OCI-LY1 (cell line): ENCODE measurements around the gene TMCO5A.

Experiments
- H2AFZ ChIP-seq: fragments of 200-600 bp; sonication (generic), shearing (Covaris generic); 2 replicates; pipeline ENCODE4 v1.6.0; 2014; ENCODE audit warnings: antibody characterized with exemption, mild to moderate bottlenecking, low read length
- H3F3A ChIP-seq: fragments of 200-600 bp; sonication (generic), shearing (Covaris generic); 2 replicates; pipeline ENCODE4 v1.6.0; 2014; ENCODE audit warnings: mild to moderate bottlenecking, antibody characterized with exemption, low read length, moderate library complexity; ENCODE audit not compliant: insufficient read depth
- H3K27ac ChIP-seq: fragments of 200-600 bp; sonication (generic); 2 replicates; pipeline ENCODE4 v1.5.1; 2014; ENCODE audit warnings: low read length, mixed run types, mild to moderate bottlenecking, low read depth; ENCODE audit not compliant: poor library complexity, severe bottlenecking
- H3K27me3 ChIP-seq: fragments of 200-600 bp; sonication (generic); 2 replicates; pipeline ENCODE4 v1.6.0; 2014; ENCODE audit warnings: antibody characterized with exemption, mild to moderate bottlenecking, low read length, moderate library complexity; ENCODE audit not compliant: insufficient read depth
- H3K36me3 ChIP-seq: fragments of 200-600 bp; sonication (generic); 2 replicates; pipeline ENCODE4 v1.6.1; 2014; ENCODE audit warnings: mild to moderate bottlenecking, antibody characterized with exemption, low read length, moderate library complexity, mixed read lengths; ENCODE audit not compliant: insufficient read depth
- H3K4me1 ChIP-seq: fragments of 200-600 bp; sonication (generic); 2 replicates; pipeline ENCODE4 v1.5.1; 2014; ENCODE audit warnings: mild to moderate bottlenecking, low read length, moderate library complexity; ENCODE audit not compliant: insufficient read depth, severe bottlenecking
- H3K4me2 ChIP-seq: fragments of 200-600 bp; sonication (generic), shearing (Covaris generic); 2 replicates; pipeline ENCODE4 v1.6.1; 2014; ENCODE audit warnings: low read length
- H3K4me3 ChIP-seq: fragments of 200-600 bp; sonication (generic); 2 replicates; pipeline ENCODE4 v1.5.1; 2014; ENCODE audit warnings: low read length, low read depth, mild to moderate bottlenecking, mixed read lengths; ENCODE audit not compliant: poor library complexity, severe bottlenecking
- H3K79me2 ChIP-seq: fragments of 200-600 bp; shearing (Covaris generic); 2 replicates; pipeline ENCODE4 v1.6.1; 2016; ENCODE audit warnings: mixed run types, low read length, mixed read lengths; ENCODE audit not compliant: insufficient read depth
- H3K9ac ChIP-seq: fragments of 200-600 bp; sonication (generic), shearing (Covaris generic); 2 replicates; pipeline ENCODE4 v1.6.1; 2014; ENCODE audit warnings: mild to moderate bottlenecking, low read length, mixed read lengths
- H3K9me2 ChIP-seq: fragments of 200-600 bp; sonication (generic), shearing (Covaris generic); 2 replicates; pipeline ENCODE4 v1.6.1; 2014; ENCODE audit warnings: low read depth, mild to moderate bottlenecking, low read length, mixed read lengths
- H3K9me3 ChIP-seq: fragments of 200-600 bp; shearing (Covaris generic); 2 replicates; pipeline ENCODE4 v1.6.1; 2014; ENCODE audit warnings: low read length, mixed read lengths
- H4K20me1 ChIP-seq: fragments of 200-600 bp; sonication (generic), shearing (Covaris generic); 2 replicates; pipeline ENCODE4 v1.6.0; 2016; ENCODE audit warnings: mild to moderate bottlenecking, low read length; ENCODE audit not compliant: insufficient read depth
- EZH2 ChIP-seq: fragments of 200-600 bp; sonication (generic), shearing (Covaris generic); IDR thresholded peaks from 2 replicates; pipeline ENCODE4 v1.8.0; 2017; ENCODE audit warnings: borderline replicate concordance, mixed run types, mild to moderate bottlenecking, antibody characterized with exemption, low read length, moderate library complexity, mixed read lengths
- TF ChIP-seq, protein P1 (sequence below): fragments of 200-600 bp; sonication (generic), shearing (Covaris generic); IDR thresholded peaks from 2 replicates; pipeline ENCODE4 v1.5.1; 2017; ENCODE audit warnings: mild to moderate bottlenecking, antibody characterized with exemption, low read length, moderate library complexity, mixed read lengths

TMCO5A gene

DNA sequence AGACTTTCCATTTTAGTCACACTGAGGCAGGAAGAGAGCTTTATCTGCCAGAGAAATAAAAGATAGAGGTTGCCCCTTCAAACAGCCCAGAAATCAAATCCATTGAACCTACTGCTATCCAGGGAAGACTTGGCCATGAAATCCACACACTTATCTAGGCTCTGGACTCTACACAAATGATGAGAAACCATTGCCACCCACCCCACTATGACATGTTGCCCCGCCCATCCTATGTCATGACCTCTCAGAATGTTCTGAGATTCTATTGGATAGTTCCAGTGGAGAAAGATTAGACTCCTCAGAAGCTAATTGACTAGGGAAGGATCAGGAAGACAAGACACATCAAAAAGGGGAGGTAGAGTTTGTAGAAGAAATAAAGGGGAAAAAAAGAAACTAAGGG, at the start of gene TMCO5A:
Gene TMCO5A, plus strand, starts transcription at position 301 of the 400 bp plus-strand sequence. CDS start 1,684 bp downstream, outside the sequence.
- H3K36me3 ChIP-seq, result no peaks in the 10 kb centered on the region
- no peak within 1 kb of the TSS for H2AFZ ChIP-seq
- H3K79me2 ChIP-seq, result no peaks in the 10 kb centered on the region
- H3K9ac ChIP-seq, result no peak within 1 kb of the TSS
- no peaks in the 10 kb centered on the region for H3K9me2 ChIP-seq
- no peaks in the 10 kb centered on the region for H4K20me1 ChIP-seq
- H3K4me1 ChIP-seq, result no peaks in the 10 kb centered on the region
- no peak within 1 kb of the TSS for H3K4me2 ChIP-seq
- H3F3A ChIP-seq, result no peaks in the 10 kb centered on the region
- H3K4me3 ChIP-seq, result no peak within 1 kb of the TSS
- no peak within 1 kb of the TSS for H3K27ac ChIP-seq
- TF ChIP-seq, protein P1, sequence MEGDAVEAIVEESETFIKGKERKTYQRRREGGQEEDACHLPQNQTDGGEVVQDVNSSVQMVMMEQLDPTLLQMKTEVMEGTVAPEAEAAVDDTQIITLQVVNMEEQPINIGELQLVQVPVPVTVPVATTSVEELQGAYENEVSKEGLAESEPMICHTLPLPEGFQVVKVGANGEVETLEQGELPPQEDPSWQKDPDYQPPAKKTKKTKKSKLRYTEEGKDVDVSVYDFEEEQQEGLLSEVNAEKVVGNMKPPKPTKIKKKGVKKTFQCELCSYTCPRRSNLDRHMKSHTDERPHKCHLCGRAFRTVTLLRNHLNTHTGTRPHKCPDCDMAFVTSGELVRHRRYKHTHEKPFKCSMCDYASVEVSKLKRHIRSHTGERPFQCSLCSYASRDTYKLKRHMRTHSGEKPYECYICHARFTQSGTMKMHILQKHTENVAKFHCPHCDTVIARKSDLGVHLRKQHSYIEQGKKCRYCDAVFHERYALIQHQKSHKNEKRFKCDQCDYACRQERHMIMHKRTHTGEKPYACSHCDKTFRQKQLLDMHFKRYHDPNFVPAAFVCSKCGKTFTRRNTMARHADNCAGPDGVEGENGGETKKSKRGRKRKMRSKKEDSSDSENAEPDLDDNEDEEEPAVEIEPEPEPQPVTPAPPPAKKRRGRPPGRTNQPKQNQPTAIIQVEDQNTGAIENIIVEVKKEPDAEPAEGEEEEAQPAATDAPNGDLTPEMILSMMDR, result no peak
- TF ChIP-seq EZH2, result no peak
- no peaks in the 10 kb centered on the region for H3K27me3 ChIP-seq
- H3K9me3 ChIP-seq, result no peaks in the 10 kb centered on the region

DNA sequence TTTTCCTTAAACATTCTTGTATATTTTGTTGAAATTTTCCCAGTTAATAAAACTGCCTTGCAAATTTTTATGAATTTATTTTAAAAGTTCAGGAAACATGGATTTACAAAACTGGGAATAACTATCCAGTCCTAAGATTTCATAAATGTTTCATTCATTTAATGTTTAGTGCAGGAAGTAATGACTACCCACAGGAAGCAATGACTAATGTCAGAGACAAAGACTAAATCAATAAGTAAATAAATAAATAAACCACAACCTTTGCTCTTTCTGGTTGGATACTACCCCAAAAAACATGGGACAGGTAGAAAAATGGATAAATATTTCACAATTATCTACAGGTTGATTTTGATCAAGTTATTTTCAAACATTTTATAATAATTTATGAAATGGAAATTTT, 48.8 kb upstream of the TMCO5A start:
- Histone ChIP-seq H3K4me3 (no peak overlapping the region), H3K4me2 (no peak overlapping the region), H2AFZ (no peak overlapping the region), H3K9me2 (no peaks in the 10 kb centered on the region), H4K20me1 (no peaks in the 10 kb centered on the region), H3K36me3 (no peaks in the 10 kb centered on the region), H3K27ac (no peak overlapping the region), H3K4me1 (no peaks in the 10 kb centered on the region), H3K9ac (no peak overlapping the region), H3K9me3 (no peaks in the 10 kb centered on the region), H3K27me3 (no peaks in the 10 kb centered on the region), H3K79me2 (no peaks in the 10 kb centered on the region), H3F3A (no peaks in the 10 kb centered on the region)
- no peak for TF ChIP-seq EZH2
- TF ChIP-seq, protein P1, result no peak

DNA sequence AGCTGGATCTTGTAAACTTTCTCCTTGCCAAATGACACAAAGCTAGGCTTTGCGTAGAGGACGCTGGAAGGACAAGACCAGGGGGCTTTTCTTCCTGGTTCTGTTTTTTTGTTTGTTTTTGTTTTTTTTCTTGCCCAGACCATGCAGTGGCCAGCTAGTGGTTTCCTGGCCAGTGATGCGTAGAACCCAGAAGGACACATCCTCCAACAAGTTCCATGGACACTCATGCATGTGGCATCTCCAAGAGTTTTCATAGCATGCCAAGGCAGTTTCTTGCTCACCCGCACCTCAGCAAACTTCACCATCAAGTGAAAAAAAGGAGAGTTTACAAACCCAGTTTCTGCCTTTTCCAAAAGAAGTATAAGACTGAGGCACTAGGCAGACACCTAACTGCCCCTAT, 46.1 kb upstream of the TMCO5A start:
- H3K4me1 ChIP-seq, result no peaks in the 10 kb centered on the region
- no peak overlapping the region for H3K27ac ChIP-seq
- no peak overlapping the region for H2AFZ ChIP-seq
- TF ChIP-seq EZH2, result no peak
- TF ChIP-seq, protein P1, result no peak
- H3K9me3 ChIP-seq, result no peaks in the 10 kb centered on the region
- no peak overlapping the region for H3K4me3 ChIP-seq
- no peaks in the 10 kb centered on the region for H3K27me3 ChIP-seq
- no peak overlapping the region for H3K4me2 ChIP-seq
- no peak overlapping the region for H3K9ac ChIP-seq
- H3F3A ChIP-seq, result no peaks in the 10 kb centered on the region
- H3K9me2 ChIP-seq, result no peaks in the 10 kb centered on the region
- H3K79me2 ChIP-seq, result no peaks in the 10 kb centered on the region
- no peaks in the 10 kb centered on the region for H3K36me3 ChIP-seq
- H4K20me1 ChIP-seq, result no peaks in the 10 kb centered on the region
